Testis (tissue), 3 donors: ENCODE results near the gene NANOS3. TPM values are rescaled to one million over a fixed set of nuclear protein-coding genes. Genes with fewer than 3 reads are reported as not detected.

Source experiments
- DNase-seq: peaks from one replicate; pipeline ENCODE4 v3.0.0-alpha.2; 2019
- H3K27ac ChIP-seq, 2 donors: fragments of 200-600 bp; sonication (generic); one replicate each; pipeline ENCODE4 v1.5.1; 2019
- H3K27me3 ChIP-seq: fragments of 200-600 bp; sonication (generic); one replicate; pipeline ENCODE4 v1.5.1; 2019
- H3K36me3 ChIP-seq: fragments of 200-600 bp; sonication (generic); one replicate; pipeline ENCODE4 v1.5.1; 2017; ENCODE audit warnings: low read depth; ENCODE audit errors: missing control alignments
- H3K4me1 ChIP-seq: fragments of 200-600 bp; sonication (generic); one replicate; pipeline ENCODE4 v1.5.1; 2019
- H3K4me3 ChIP-seq, 2 donors: fragments of 200-600 bp; sonication (generic); one replicate each; pipeline ENCODE4 v1.5.1; 2017 to 2019
- H3K9me3 ChIP-seq: fragments of 200-600 bp; sonication (generic); one replicate; pipeline ENCODE4 v1.5.1; 2017
- POLR2A ChIP-seq: fragments of 450-650 bp; IDR thresholded peaks from one replicate; pipeline ENCODE4 v1.6.1; 2017; ENCODE audit warnings: antibody characterized with exemption, mild to moderate bottlenecking, moderate library complexity
- WGBS, 2 donors: methylation state at CpG; one replicate each; pipeline ENCODE4 v1.1.5; 2018; 5-methylcytosine and 5-hydroxymethylcytosine counted together
- intact Hi-C: fragments of 100-400 bp; cut with DNase I; formaldehyde crosslinking; loops from one replicate; pipeline ENCODE4 v1.15.1; 2023; ENCODE audit warnings: low total_unique reads
- polyA plus RNA-seq: library from polyadenylated mRNA; stranded (reverse); fragments of 350-450 nt; fragmentation: Illumina TruSeq; extraction: RNeasy Lipid Tissue Mini Kit (QIAGEN cat#74804); gene quantifications from one replicate; pipeline ENCODE4 v1.2.3, GENCODE V29; 2014; ENCODE audit warnings: low read depth, low replicate concordance; ENCODE audit not compliant: insufficient read depth
- total RNA-seq, 2 donors: library from RNA; depleted of rRNA; stranded (reverse); fragments of >200 nt; gene quantifications; one replicate each; pipeline ENCODE4 v1.2.3, GENCODE V29; 2016
- TF ChIP-seq, protein P1 (sequence below), 3 experiments: fragments of 450-650 bp in 2 of 3; fragments of 200-600 bp in 1 of 3; sonication (generic) in 1 of 3; IDR thresholded peaks; one replicate each; pipeline ENCODE4 v1.5.1; 2016 to 2019; ENCODE audit warnings: antibody characterized with exemption in 3 of 3, mild to moderate bottlenecking in 2 of 3, moderate library complexity in 1 of 3

Gene NANOS3
- total and polyA plus RNA-seq, 3 donors from 2014 or later, result 9.3 to 18.6 (median 14.5) TPM

DNA sequence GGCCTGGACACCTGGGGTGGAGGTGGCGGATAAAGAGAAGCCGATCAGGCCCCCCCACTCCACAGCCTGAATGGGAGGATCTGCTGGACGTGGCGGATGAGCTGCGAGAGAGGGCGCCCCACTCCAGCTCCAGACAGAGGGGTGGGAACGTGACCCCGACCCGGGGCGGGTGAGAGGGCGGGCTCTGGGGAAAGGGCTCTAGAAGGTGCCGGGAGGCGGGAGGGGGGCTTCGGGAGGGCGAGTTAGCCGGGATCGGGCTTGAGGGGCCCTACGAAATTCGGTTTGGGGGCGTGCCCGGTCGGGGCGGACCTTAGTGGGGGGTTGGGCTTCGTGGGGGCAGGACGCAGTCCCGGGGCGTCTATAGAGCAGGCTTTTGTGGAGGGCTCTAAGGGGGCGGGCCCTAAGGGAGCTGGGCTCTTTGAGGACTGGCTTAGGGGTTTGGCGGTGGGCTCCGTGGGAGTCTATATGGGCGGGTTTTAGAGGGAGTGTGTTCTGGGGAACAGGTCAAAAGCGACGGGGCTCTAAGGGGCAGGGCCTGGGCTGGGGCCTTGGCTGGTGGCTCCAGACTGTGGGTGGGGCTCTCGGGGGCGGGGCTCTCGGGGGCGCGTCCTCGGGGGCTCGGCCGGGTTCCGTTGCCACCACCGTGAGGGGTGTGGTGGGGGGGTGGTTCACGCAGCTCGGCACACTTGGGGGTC, 4.1 kb upstream of the NANOS3 start:
- Histone ChIP-seq H3K27ac (peak overlapping the region in 1 of 2 donors; percentile 24), H3K4me3 (peak overlapping the region; percentile 42 to 58), H3K27me3 (no peaks in the 10 kb centered on the region), H3K36me3 (no peaks in the 10 kb centered on the region), H3K9me3 (no peaks in the 10 kb centered on the region), H3K4me1 (peaks cover 12% of the 10 kb centered on the region)
- no peak for DNase-seq
- no peak for TF ChIP-seq POLR2A
- TF ChIP-seq, protein P1, sequence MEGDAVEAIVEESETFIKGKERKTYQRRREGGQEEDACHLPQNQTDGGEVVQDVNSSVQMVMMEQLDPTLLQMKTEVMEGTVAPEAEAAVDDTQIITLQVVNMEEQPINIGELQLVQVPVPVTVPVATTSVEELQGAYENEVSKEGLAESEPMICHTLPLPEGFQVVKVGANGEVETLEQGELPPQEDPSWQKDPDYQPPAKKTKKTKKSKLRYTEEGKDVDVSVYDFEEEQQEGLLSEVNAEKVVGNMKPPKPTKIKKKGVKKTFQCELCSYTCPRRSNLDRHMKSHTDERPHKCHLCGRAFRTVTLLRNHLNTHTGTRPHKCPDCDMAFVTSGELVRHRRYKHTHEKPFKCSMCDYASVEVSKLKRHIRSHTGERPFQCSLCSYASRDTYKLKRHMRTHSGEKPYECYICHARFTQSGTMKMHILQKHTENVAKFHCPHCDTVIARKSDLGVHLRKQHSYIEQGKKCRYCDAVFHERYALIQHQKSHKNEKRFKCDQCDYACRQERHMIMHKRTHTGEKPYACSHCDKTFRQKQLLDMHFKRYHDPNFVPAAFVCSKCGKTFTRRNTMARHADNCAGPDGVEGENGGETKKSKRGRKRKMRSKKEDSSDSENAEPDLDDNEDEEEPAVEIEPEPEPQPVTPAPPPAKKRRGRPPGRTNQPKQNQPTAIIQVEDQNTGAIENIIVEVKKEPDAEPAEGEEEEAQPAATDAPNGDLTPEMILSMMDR (IDR thresholded peaks at IDR 0.05), result no peak
- intact Hi-C loops, result loop anchor here (10.0 kb wide), 1 partner anchor 278 kb away; no protein-coding TSS in a partner anchor
- WGBS, 2 donors, result 4 to 5% methylated on average over 28 to 45 of the region's 45 CpGs

DNA sequence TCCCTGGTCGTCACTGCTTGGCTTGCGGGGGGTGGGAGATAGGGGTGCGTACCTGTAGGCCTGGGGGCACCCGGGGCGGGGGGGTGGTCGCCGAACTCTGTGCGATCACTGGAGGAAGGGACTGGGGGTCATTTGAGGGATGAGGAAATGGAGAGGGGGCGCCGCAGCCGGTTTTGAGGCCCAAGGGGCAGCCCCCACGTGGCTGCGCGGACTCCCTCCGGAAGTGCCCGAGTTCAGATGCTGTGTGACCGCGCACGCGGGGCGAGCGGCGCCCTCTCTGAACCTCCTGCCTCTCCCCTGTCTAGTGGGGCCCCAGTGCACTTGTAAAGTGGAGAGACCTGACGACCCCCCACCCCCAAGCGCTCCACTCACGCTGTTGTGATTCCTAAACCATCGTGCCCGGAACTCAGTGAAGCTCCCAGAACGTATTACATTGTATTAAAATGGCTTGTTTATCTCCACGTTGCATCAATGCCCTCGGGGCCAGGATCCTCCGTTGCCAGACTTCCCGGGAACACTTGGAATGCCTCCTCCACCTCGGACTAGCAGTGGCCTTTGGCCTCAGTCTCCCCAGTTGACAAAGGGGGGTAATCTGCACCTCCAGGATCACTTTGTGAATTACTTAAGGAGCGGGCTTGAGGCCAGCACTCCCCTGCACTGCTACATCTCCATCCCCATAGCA, 3.0 kb upstream of the NANOS3 start:
- DNase-seq, result peak; percentile 81
- TF ChIP-seq, protein P1 (IDR thresholded peaks at IDR 0.05), result no peak
- no peak for TF ChIP-seq POLR2A
- no peaks in the 10 kb centered on the region for H3K27me3 ChIP-seq
- H3K36me3 ChIP-seq, result no peaks in the 10 kb centered on the region
- H3K27ac ChIP-seq, result peak overlapping the region in 1 of 2 donors; percentile 24
- H3K4me3 ChIP-seq, result peak overlapping the region in 1 of 2 donors; percentile 58
- intact Hi-C loops, result loop anchor here (10.0 kb wide), 1 partner anchor 279 kb away; no protein-coding TSS in a partner anchor
- H3K9me3 ChIP-seq, result no peaks in the 10 kb centered on the region
- H3K4me1 ChIP-seq, result peaks cover 12% of the 10 kb centered on the region
- whole genome bisulfite sequencing, 2 donors, result 31 to 49% methylated on average over 30 to 34 of the region's 35 CpGs

DNA sequence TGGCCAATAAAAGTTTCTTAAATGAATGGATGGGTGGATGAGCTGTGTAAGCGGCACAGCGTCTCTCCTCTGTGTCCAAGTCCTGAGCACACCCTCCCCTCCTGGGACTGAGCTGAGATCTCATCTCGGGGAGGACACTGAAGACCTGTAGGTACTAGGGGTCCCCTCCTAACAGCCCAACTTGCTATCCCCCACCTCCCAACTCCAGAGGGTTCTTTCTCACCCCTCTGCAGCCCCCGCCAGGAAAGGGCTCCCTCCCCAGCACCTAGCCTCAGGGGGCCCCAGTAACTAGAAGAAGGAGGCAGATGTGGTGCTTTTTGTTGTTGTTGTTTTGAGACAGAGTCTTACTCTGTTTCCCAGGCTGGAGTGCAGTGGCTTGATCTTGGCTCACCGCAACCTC, 1.1 kb upstream of the NANOS3 start:
- WGBS, 2 donors, result 94 to 97% methylated on average over 2 to 5 of the region's 5 CpGs
- no peak for DNase-seq
- intact Hi-C loops, result loop anchor here (10.0 kb wide), 1 partner anchor 281 kb away; no protein-coding TSS in a partner anchor
- H3K9me3 ChIP-seq, result no peaks in the 10 kb centered on the region
- H3K36me3 ChIP-seq, result no peaks in the 10 kb centered on the region
- no peak overlapping the region for H3K4me3 ChIP-seq
- peaks cover 25% of the 10 kb centered on the region for H3K4me1 ChIP-seq
- H3K27ac ChIP-seq, result no peak overlapping the region
- no peaks in the 10 kb centered on the region for H3K27me3 ChIP-seq
- TF ChIP-seq POLR2A, result no peak
- TF ChIP-seq, protein P1 (IDR thresholded peaks at IDR 0.05), result no peak

DNA sequence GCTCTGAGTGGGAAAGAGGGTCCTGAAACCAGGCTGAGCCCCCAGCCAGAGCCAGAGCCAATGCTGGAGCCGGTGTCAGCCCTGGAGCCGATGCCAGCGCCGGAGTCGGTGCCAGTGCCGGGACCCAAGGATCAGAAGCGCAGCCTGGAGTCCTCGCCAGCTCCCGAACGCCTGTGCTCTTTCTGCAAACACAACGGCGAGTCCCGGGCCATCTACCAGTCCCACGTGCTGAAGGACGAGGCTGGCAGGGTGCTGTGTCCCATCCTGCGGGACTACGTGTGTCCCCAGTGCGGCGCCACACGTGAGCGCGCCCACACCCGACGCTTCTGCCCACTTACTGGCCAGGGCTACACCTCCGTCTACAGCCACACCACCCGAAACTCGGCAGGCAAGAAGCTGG, 369 bp downstream of the NANOS3 start:
- TF ChIP-seq POLR2A, result no peak
- TF ChIP-seq, protein P1 (IDR thresholded peaks at IDR 0.05), result no peak
- no peaks in the 10 kb centered on the region for H3K27me3 ChIP-seq
- peaks cover 39% of the 10 kb centered on the region for H3K4me1 ChIP-seq
- no peak overlapping the region for H3K27ac ChIP-seq
- WGBS, 2 donors, result 90 to 91% methylated on average over 19 to 25 of the region's 27 CpGs
- intact Hi-C loops, result loop anchor here (10.0 kb wide), 1 partner anchor 283 kb away; no protein-coding TSS in a partner anchor
- no peak overlapping the region for H3K4me3 ChIP-seq
- no peak for DNase-seq
- no peaks in the 10 kb centered on the region for H3K36me3 ChIP-seq
- no peaks in the 10 kb centered on the region for H3K9me3 ChIP-seq
